ENCODE data around the gene IFNA5.

IFNA5 gene

DNA sequence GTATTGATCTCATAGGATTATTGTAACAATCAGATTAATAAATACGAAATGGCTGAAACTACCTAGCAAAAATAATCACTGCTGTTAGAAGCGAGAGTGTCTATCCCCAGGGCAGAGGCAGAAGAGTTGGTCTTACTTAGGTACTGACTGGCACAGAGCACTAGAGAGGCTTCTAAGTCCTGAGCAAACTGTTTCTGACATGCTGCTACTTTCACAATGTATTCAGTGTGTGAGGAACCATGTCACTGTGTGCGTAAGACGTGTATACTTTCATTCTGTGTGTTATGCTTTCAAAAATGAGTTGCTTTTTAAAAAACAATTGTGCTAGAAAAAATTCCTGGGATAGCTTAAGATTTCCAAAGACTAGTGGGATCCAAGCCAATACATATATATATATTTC lies 35.6 kb upstream of the IFNA5 start:
- Histone ChIP-seq H3F3A (ENCODE audit: insufficient read depth) (no peaks in the 10 kb centered on the region), H2AFZ (ENCODE audit: low read depth, low read length, severe bottlenecking) (no peak overlapping the region), H3K27me3 (ENCODE audit: low read length) (no peaks in the 10 kb centered on the region), H3K36me3 (ENCODE audit: low read length) (no peaks in the 10 kb centered on the region), H3K4me2 (ENCODE audit: low read depth, low read length, poor library complexity, severe bottlenecking) (no peak overlapping the region), H3K79me2 (ENCODE audit: insufficient read depth, low read length) (no peaks in the 10 kb centered on the region), H3K9me3 (ENCODE audit: insufficient read depth, low read length) (0 out of 2 replicates have a peak, but pooled peaks cover 5% of the 10 kb centered on the region), H3K4me3 (ENCODE audit: insufficient read depth, low read length, poor library complexity, severe bottlenecking) (no peak overlapping the region), H3K27ac (ENCODE audit: low read depth, low read length) (no peak overlapping the region), H3K9me2 (replicated peaks; ENCODE audit: insufficient read depth, low read length) (no peaks in the 10 kb centered on the region), H4K20me1 (ENCODE audit: low read depth, low read length) (no peaks in the 10 kb centered on the region), H3K9ac (ENCODE audit: low read length) (no peak overlapping the region)
- TF ChIP-seq, protein P1, sequence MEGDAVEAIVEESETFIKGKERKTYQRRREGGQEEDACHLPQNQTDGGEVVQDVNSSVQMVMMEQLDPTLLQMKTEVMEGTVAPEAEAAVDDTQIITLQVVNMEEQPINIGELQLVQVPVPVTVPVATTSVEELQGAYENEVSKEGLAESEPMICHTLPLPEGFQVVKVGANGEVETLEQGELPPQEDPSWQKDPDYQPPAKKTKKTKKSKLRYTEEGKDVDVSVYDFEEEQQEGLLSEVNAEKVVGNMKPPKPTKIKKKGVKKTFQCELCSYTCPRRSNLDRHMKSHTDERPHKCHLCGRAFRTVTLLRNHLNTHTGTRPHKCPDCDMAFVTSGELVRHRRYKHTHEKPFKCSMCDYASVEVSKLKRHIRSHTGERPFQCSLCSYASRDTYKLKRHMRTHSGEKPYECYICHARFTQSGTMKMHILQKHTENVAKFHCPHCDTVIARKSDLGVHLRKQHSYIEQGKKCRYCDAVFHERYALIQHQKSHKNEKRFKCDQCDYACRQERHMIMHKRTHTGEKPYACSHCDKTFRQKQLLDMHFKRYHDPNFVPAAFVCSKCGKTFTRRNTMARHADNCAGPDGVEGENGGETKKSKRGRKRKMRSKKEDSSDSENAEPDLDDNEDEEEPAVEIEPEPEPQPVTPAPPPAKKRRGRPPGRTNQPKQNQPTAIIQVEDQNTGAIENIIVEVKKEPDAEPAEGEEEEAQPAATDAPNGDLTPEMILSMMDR (IDR thresholded peaks at IDR 0.05; ENCODE audit: insufficient read depth, low read length, poor library complexity, severe bottlenecking) = no peak
- no peak for TF ChIP-seq EZH2phosphoT487 (conservative IDR thresholded peaks at IDR 0.05; ENCODE audit: low read length)

DNA sequence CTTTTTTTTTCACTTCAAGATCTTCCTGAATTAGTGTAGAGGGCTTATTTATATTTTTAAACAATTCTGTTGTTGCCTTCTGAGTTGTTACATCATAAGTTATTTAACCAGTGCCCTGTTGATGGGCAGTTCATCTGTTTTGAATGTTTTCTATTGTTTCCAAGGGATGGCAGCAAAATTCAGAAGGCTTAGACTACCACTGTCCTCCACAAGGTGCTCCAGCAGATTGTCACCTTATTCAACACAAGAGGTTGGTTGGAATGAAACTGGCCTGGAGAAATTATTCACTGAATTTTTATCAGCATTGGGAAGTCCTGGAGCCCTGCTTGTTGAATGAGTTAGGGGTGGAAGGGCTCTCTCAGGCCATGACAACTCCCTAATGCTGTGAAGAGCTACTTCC lies 31.3 kb upstream of the IFNA5 start:
- no peak for TF ChIP-seq EZH2phosphoT487 (conservative IDR thresholded peaks at IDR 0.05; ENCODE audit: low read length)
- TF ChIP-seq, protein P1 (IDR thresholded peaks at IDR 0.05; ENCODE audit: insufficient read depth, low read length, poor library complexity, severe bottlenecking) = no peak
- no peak overlapping the region for H3K4me3 ChIP-seq (ENCODE audit: insufficient read depth, low read length, poor library complexity, severe bottlenecking)

DNA sequence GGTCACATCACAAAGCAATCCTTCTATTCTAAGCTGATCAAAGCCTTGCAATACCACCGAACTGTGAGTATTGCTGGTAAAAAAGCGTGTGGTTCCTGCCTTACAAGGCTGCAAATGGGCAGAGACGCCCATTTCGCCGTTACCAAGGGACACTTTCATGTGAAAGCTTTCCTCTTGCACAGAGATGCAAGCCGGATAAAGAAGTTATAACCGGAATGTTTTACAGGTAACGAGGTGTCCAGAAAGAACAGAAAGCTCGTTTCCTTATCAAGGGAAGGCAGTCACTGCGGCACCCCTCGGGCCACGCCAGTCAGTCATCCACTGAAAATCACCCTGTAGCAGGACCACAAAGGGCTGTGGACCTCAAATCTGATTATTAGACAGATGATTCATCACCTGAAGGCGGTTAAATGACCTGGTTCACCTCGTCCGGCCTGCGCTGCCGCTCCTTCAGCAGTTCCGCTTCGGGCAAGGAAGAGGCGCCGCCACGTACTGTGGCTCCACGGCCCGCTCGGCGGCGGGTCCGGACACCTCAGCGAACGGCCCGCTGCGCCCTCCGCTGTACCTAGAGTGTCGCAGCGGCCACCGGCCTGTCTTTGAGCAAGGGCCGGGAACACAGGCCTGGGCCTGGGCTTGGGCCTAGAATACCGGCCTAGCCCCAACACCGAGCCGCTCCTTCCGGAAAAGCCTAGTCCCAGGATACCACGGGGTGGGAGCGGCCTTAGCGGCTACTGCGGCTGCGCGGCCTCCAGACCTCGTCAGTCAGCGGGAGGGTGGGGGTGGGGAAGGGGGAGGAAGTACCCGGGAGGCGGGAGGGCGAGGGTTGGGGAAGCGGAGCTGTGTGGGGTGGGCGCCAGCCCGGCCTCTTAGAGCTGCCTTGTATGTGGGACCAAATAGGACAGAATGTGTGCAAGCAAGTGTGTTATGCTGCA lies 29.9 kb upstream of the IFNA5 start, which contains the start of gene KLHL9:
TSS of gene KLHL9 (minus strand) at position 704 of the 932 bp plus-strand sequence. CDS start at position 159, 545 bp downstream.
- H3K36me3 ChIP-seq (ENCODE audit: low read length) = peaks cover 3% of the 10 kb centered on the region; the same call in 1 of the 2 replicates
- peaks cover 46% of the 10 kb centered on the region for H3K79me2 ChIP-seq (ENCODE audit: insufficient read depth, low read length)
- peak within 1 kb of the TSS; percentile 62 for H3K9ac ChIP-seq (ENCODE audit: low read length)
- H3F3A ChIP-seq (ENCODE audit: insufficient read depth) = no peaks in the 10 kb centered on the region
- peak within 1 kb of the TSS; percentile 72 for H3K4me2 ChIP-seq (ENCODE audit: low read depth, low read length, poor library complexity, severe bottlenecking)
- H3K4me3 ChIP-seq (ENCODE audit: insufficient read depth, low read length, poor library complexity, severe bottlenecking) = peak within 1 kb of the TSS; percentile 74
- peaks cover 23% of the 10 kb centered on the region; the same call in 1 of the 2 replicates for H4K20me1 ChIP-seq (ENCODE audit: low read depth, low read length)
- H3K9me3 ChIP-seq (ENCODE audit: insufficient read depth, low read length) = no peaks in the 10 kb centered on the region
- TF ChIP-seq, protein P1 (IDR thresholded peaks at IDR 0.05; ENCODE audit: insufficient read depth, low read length, poor library complexity, severe bottlenecking) = no peak
- no peak for TF ChIP-seq EZH2phosphoT487 (conservative IDR thresholded peaks at IDR 0.05; ENCODE audit: low read length)
- H3K9me2 ChIP-seq (replicated peaks; ENCODE audit: insufficient read depth, low read length) = no peaks in the 10 kb centered on the region
- peak within 1 kb of the TSS; percentile 82 for H2AFZ ChIP-seq (ENCODE audit: low read depth, low read length, severe bottlenecking)
- H3K27ac ChIP-seq (ENCODE audit: low read depth, low read length) = peak within 1 kb of the TSS; percentile 21
- H3K27me3 ChIP-seq (ENCODE audit: low read length) = no peaks in the 10 kb centered on the region

More for the DNA sequence above, 31.3 kb upstream of the IFNA5 start:
- no peak overlapping the region for H3K9ac ChIP-seq (ENCODE audit: low read length)
- H2AFZ ChIP-seq (ENCODE audit: low read depth, low read length, severe bottlenecking) = no peak overlapping the region
- H3K36me3 ChIP-seq (ENCODE audit: low read length) = 0 out of 2 replicates have a peak, but pooled peaks cover 3% of the 10 kb centered on the region
- no peaks in the 10 kb centered on the region for H3F3A ChIP-seq (ENCODE audit: insufficient read depth)
- H3K9me2 ChIP-seq (replicated peaks; ENCODE audit: insufficient read depth, low read length) = no peaks in the 10 kb centered on the region
- no peaks in the 10 kb centered on the region for H3K27me3 ChIP-seq (ENCODE audit: low read length)
- peaks cover 14% of the 10 kb centered on the region; the same call in 1 of the 2 replicates for H4K20me1 ChIP-seq (ENCODE audit: low read depth, low read length)
- H3K79me2 ChIP-seq (ENCODE audit: insufficient read depth, low read length) = peaks cover 34% of the 10 kb centered on the region
- no peak overlapping the region for H3K4me2 ChIP-seq (ENCODE audit: low read depth, low read length, poor library complexity, severe bottlenecking)
- no peaks in the 10 kb centered on the region for H3K9me3 ChIP-seq (ENCODE audit: insufficient read depth, low read length)
- no peak overlapping the region for H3K27ac ChIP-seq (ENCODE audit: low read depth, low read length)

Data from SU-DHL-6 (cell line).